SK-N-SH (cell line): ENCODE data around the gene ITK. TPM values are rescaled to one million over a fixed set of nuclear protein-coding genes. Genes with fewer than 3 reads are reported as not detected.

ENCODE experiments used
- CTCF ChIA-PET: fragments of 300-600, 350-600 bp; formaldehyde crosslinking; extraction: SDS; loops from one replicate; lab custom pipeline; 2021; lab: Yijun Ruan, JAX
- POLR2A ChIA-PET: fragments of 350-600 bp; sonication (Branson Sonifier 250); formaldehyde crosslinking; extraction: SDS; loops from one replicate; lab custom pipeline; 2020; ENCODE audit warnings: antibody characterized with exemption, inconsistent platforms; lab: Yijun Ruan, JAX
- DNase-seq: peaks from one replicate; pipeline ENCODE4 v3.0.0; 2012
- H2AFZ ChIP-seq: fragments of 200-600 bp; sonication (generic); 2 replicates; pipeline ENCODE4 v1.8.1; 2016; ENCODE audit warnings: antibody characterized with exemption, mild to moderate bottlenecking, low read depth
- H3F3A ChIP-seq: fragments of 200-600 bp; sonication (generic); replicated peaks from 2 replicates; pipeline ENCODE3; 2016; ENCODE audit warnings: antibody characterized with exemption, mild to moderate bottlenecking; ENCODE audit not compliant: insufficient read depth
- H3K27ac ChIP-seq, 2 experiments: fragments of 200-500 bp in 1 of 2; fragments of 200-600 bp in 1 of 2; sonication (Bioruptor generic) in 1 of 2; sonication (generic), shearing (Covaris generic) in 1 of 2; 2 replicates each; pipeline versions ENCODE4 v1.5.1 to v1.6.1; 2014 to 2016; ENCODE audit warnings: low read depth in 2 of 2, inconsistent platforms in 1 of 2, low read length in 1 of 2, mild to moderate bottlenecking in 1 of 2, mixed read lengths in 1 of 2
- H3K27me3 ChIP-seq: fragments of 200-600 bp; sonication (generic), shearing (Covaris generic); 2 replicates; pipeline ENCODE4 v1.6.1; 2016; ENCODE audit warnings: mixed run types; ENCODE audit not compliant: insufficient read depth
- H3K36me3 ChIP-seq, 2 experiments: fragments of 200-500 bp in 1 of 2; fragments of 200-600 bp in 1 of 2; sonication (Bioruptor generic) in 1 of 2; sonication (generic) in 1 of 2; replicated peaks in 1 of 2; 2 replicates each; pipeline versions ENCODE3 to v1.5.1; 2014 to 2016; ENCODE audit warnings: low read length in 1 of 2, mild to moderate bottlenecking in 1 of 2; ENCODE audit not compliant: insufficient read depth in 2 of 2, control insufficient read depth in 1 of 2
- H3K4me1 ChIP-seq, 2 experiments: fragments of 200-500 bp in 1 of 2; fragments of 200-600 bp in 1 of 2; sonication (Bioruptor generic) in 1 of 2; sonication (generic), shearing (Covaris generic) in 1 of 2; 2 replicates each; pipeline versions ENCODE4 v1.5.1 to v1.6.1; 2014 to 2016; ENCODE audit warnings: low read depth in 1 of 2, low read length in 1 of 2, mixed run types in 1 of 2; ENCODE audit not compliant: insufficient read depth in 2 of 2, control insufficient read depth in 1 of 2
- H3K4me2 ChIP-seq: fragments of 200-600 bp; sonication (generic), shearing (Covaris generic); 2 replicates; pipeline ENCODE4 v1.6.1; 2017; ENCODE audit warnings: mixed run types
- H3K4me3 ChIP-seq, 2 experiments: fragments of 200-500 bp in 1 of 2; fragments of 200-600 bp in 1 of 2; sonication (Bioruptor generic) in 1 of 2; sonication (generic), shearing (Covaris generic) in 1 of 2; 2 replicates each; pipeline versions ENCODE4 v1.5.1 to v1.8.1; 2014 to 2016; ENCODE audit warnings: low read depth in 2 of 2, inconsistent platforms in 1 of 2, low read length in 1 of 2, mild to moderate bottlenecking in 1 of 2, mixed read lengths in 1 of 2, moderate library complexity in 1 of 2
- H3K79me2 ChIP-seq: fragments of 200-600 bp; sonication (generic); 2 replicates; pipeline ENCODE4 v1.8.1; 2017; ENCODE audit warnings: mild to moderate bottlenecking; ENCODE audit not compliant: insufficient read depth
- H3K9ac ChIP-seq: fragments of 200-600 bp; sonication (generic); 2 replicates; pipeline ENCODE4 v1.6.1; 2017; ENCODE audit warnings: mixed run types
- H3K9me2 ChIP-seq: fragments of 200-600 bp; sonication (generic); 2 replicates; pipeline ENCODE4 v1.6.1; 2017; ENCODE audit warnings: mixed run types
- H3K9me3 ChIP-seq: fragments of 200-600 bp; sonication (generic); 2 replicates; pipeline ENCODE4 v1.6.1; 2017; ENCODE audit warnings: mixed run types, mild to moderate bottlenecking, moderate library complexity
- H4K20me1 ChIP-seq: fragments of 200-600 bp; sonication (generic); 2 replicates; pipeline ENCODE4 v1.6.1; 2017; ENCODE audit warnings: mild to moderate bottlenecking, mixed run types; ENCODE audit not compliant: insufficient read depth
- CTCF ChIP-seq: fragments of 200-600 bp; sonication (generic); IDR thresholded peaks from 2 replicates; pipeline ENCODE4 v1.6.1; 2017; ENCODE audit warnings: antibody characterized with exemption, mild to moderate bottlenecking, moderate library complexity
- ELF1 ChIP-seq: IDR thresholded peaks from 2 replicates; pipeline ENCODE4 v1.4.0; 2012
- EP300 ChIP-seq, 2 experiments: IDR thresholded peaks; 2 replicates each; pipeline versions ENCODE4 v1.4.0 to v1.6.1; 2012; ENCODE audit warnings: borderline replicate concordance in 1 of 2, low read depth in 1 of 2, low read length in 1 of 2
- FOSL2 ChIP-seq: IDR thresholded peaks from 2 replicates; pipeline ENCODE4 v1.4.0; 2012; ENCODE audit warnings: low read depth, mild to moderate bottlenecking, moderate library complexity, borderline replicate concordance
- GATA2 ChIP-seq: sonication (generic); formaldehyde crosslinking; IDR thresholded peaks from 2 replicates; pipeline ENCODE4 v1.5.0; 2020; ENCODE audit warnings: mild to moderate bottlenecking, missing genetic modification reagents
- JUND ChIP-seq: IDR thresholded peaks from 2 replicates; pipeline ENCODE4 v1.4.0; 2012
- MXI1 ChIP-seq: IDR thresholded peaks from 2 replicates; pipeline ENCODE4 v1.6.1; 2012; ENCODE audit warnings: mild to moderate bottlenecking, low read depth, low read length, improper control_type of control experiment
- RXRA ChIP-seq: IDR thresholded peaks from 2 replicates; pipeline ENCODE4 v1.4.0; 2012; ENCODE audit warnings: low read depth, mild to moderate bottlenecking, borderline replicate concordance
- SIN3A ChIP-seq: IDR thresholded peaks from 2 replicates; pipeline ENCODE4 v1.6.1; 2012; ENCODE audit warnings: low read depth, mild to moderate bottlenecking, low read length, moderate library complexity, borderline replicate concordance
- TEAD4 ChIP-seq: IDR thresholded peaks from 2 replicates; pipeline ENCODE4 v1.4.0; 2012; ENCODE audit warnings: mild to moderate bottlenecking, borderline replicate concordance; ENCODE audit not compliant: insufficient read depth
- WGBS: methylation state at CpG from one replicate; pipeline ENCODE4 v1.1.6; 2017; ENCODE audit warnings: low lambda C conversion rate; 5-methylcytosine and 5-hydroxymethylcytosine counted together
- polyA plus RNA-seq, 3 experiments: library from polyadenylated mRNA; depleted of rRNA; stranded (reverse); fragments of >200 nt; gene quantifications; 2 replicates each; pipeline ENCODE4 v1.2.3, GENCODE V29; 2012
- TF ChIP-seq, protein P1 (sequence below): fragments of 150-350 bp; IDR thresholded peaks from 2 replicates; pipeline ENCODE4 v1.6.1; 2017; ENCODE audit warnings: antibody characterized with exemption, low read length, low read depth, borderline replicate concordance

The ITK gene
- polyA plus RNA-seq, 1 of the 3 experiments (the other 2 are of a cell fraction): not detected

DNA sequence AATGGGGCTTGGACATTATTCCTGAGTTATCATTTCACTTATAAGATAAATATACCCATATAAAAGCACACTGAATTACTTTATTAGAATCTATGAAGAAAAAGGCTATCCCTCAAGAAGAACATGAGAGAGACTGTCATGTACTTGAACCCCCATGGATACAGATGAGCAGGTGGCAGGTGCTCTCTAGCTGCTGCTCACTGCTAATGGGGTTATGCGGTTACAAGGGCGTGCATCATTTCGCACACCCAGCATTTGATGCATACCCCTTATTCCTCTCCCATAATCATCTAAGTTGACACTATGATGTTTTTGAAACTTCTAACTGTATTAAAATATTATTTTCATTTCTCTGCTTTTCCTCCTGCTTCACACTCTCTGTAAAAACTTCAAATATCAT, 16.4 kb downstream of the ITK start:
- Histone ChIP-seq H3F3A (no peaks in the 10 kb centered on the region), H3K79me2 (no peaks in the 10 kb centered on the region), H4K20me1 (no peaks in the 10 kb centered on the region), H3K27me3 (no peaks in the 10 kb centered on the region; the same call in 1 of the 2 replicates), H3K9ac (no peak overlapping the region), H3K36me3 (no peaks in the 10 kb centered on the region), H2AFZ (no peak overlapping the region), H3K9me3 (no peaks in the 10 kb centered on the region), H3K4me2 (no peak overlapping the region), H3K9me2 (no peaks in the 10 kb centered on the region), H3K27ac (no peak overlapping the region), H3K4me1 (no peaks in the 10 kb centered on the region), H3K4me3 (no peak overlapping the region)
- 75% methylated on average over 3 of the region's 3 CpGs for WGBS
- ChIA-PET CTCF (no interaction called here), POLR2A (no interaction called here)
- TF ChIP-seq SIN3A: no peak
- TF ChIP-seq JUND: no peak
- TF ChIP-seq RXRA: no peak
- no peak for TF ChIP-seq CTCF
- no peak for TF ChIP-seq MXI1
- no peak for TF ChIP-seq ELF1
- no peak for TF ChIP-seq EP300 (IDR thresholded peaks at IDR 0.05; ENCODE audit: borderline replicate concordance in 1 of 2, low read depth in 1 of 2, low read length in 1 of 2)
- TF ChIP-seq FOSL2: no peak
- no peak for TF ChIP-seq TEAD4
- TF ChIP-seq GATA2 (CRISPR knock-in tag): no peak
- no peak for DNase-seq

- Histone ChIP-seq H3K9me3 (no peaks in the 10 kb centered on the region), H3K4me2 (no peak overlapping the region), H3K4me1 (no peaks in the 10 kb centered on the region), H3K4me3 (no peak overlapping the region), H3K36me3 (no peaks in the 10 kb centered on the region), H3K9ac (no peak overlapping the region), H2AFZ (no peak overlapping the region), H3F3A (no peaks in the 10 kb centered on the region), H3K27ac (no peak overlapping the region), H3K9me2 (no peaks in the 10 kb centered on the region), H3K27me3 (no peaks in the 10 kb centered on the region; the same call in 1 of the 2 replicates), H4K20me1 (no peaks in the 10 kb centered on the region), H3K79me2 (no peaks in the 10 kb centered on the region)
- no peak for DNase-seq
- POLR2A ChIA-PET: no interaction called here
- TF ChIP-seq EP300 (IDR thresholded peaks at IDR 0.05; ENCODE audit: borderline replicate concordance in 1 of 2, low read depth in 1 of 2, low read length in 1 of 2): no peak
- TF ChIP-seq, protein P1, sequence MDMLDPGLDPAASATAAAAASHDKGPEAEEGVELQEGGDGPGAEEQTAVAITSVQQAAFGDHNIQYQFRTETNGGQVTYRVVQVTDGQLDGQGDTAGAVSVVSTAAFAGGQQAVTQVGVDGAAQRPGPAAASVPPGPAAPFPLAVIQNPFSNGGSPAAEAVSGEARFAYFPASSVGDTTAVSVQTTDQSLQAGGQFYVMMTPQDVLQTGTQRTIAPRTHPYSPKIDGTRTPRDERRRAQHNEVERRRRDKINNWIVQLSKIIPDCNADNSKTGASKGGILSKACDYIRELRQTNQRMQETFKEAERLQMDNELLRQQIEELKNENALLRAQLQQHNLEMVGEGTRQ: no peak
- WGBS: 19% methylated on average over 4 of the region's 5 CpGs
- CTCF ChIA-PET: interaction anchor here (0.9 kb wide), 1 partner anchor 278 kb away, joined by 3 read pairs; no protein-coding TSS in a partner anchor
Measured at GRCh38 chr5:157198277-157198986, 17.8 kb downstream of the ITK start.
